GM13977 (cell line): ENCODE results near the gene PTPRCAP.

Source experiments
- DNase-seq: peaks from one replicate; pipeline ENCODE4 v3.0.0; 2012; ENCODE audit warnings: low spot score
- in situ Hi-C: fragments of 300-500 bp; cut with MboI; formaldehyde crosslinking; loops from one replicate; pipeline ENCODE4 v1.12.0; 2022; ENCODE audit warnings: low sequenced_read_pairs, low pct_unique_long_range_greater_than_20kb, mixed read lengths, inconsistent platforms; ENCODE audit not compliant: unreplicated experiment
- TF ChIP-seq, protein P1 (sequence below): IDR thresholded peaks from 2 replicates; pipeline ENCODE4 v1.5.1; 2012; ENCODE audit warnings: mild to moderate bottlenecking, control low read depth; ENCODE audit not compliant: insufficient read depth; ENCODE audit errors: extremely low read depth, missing control alignments

PTPRCAP gene

GRCh38 chr11:67440229-67441097 is 3.0 kb upstream of the PTPRCAP start:
- no peak for DNase-seq
- in situ Hi-C loops, result no loop called here

GRCh38 chr11:67439321-67440228 is 2.1 kb upstream of the PTPRCAP start:
- TF ChIP-seq, protein P1, sequence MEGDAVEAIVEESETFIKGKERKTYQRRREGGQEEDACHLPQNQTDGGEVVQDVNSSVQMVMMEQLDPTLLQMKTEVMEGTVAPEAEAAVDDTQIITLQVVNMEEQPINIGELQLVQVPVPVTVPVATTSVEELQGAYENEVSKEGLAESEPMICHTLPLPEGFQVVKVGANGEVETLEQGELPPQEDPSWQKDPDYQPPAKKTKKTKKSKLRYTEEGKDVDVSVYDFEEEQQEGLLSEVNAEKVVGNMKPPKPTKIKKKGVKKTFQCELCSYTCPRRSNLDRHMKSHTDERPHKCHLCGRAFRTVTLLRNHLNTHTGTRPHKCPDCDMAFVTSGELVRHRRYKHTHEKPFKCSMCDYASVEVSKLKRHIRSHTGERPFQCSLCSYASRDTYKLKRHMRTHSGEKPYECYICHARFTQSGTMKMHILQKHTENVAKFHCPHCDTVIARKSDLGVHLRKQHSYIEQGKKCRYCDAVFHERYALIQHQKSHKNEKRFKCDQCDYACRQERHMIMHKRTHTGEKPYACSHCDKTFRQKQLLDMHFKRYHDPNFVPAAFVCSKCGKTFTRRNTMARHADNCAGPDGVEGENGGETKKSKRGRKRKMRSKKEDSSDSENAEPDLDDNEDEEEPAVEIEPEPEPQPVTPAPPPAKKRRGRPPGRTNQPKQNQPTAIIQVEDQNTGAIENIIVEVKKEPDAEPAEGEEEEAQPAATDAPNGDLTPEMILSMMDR, result peak; percentile 49
- no peak for DNase-seq
- in situ Hi-C loops, result no loop called here

More at GRCh38 chr11:67440229-67441097, 3.0 kb upstream of the PTPRCAP start:
- TF ChIP-seq, protein P1, result no peak

- DNase-seq, result no peak
- in situ Hi-C loops, result no loop called here
- TF ChIP-seq, protein P1, result no peak
Observed at GRCh38 chr11:67438158-67438902, 848 bp upstream of the PTPRCAP start.

DNA sequence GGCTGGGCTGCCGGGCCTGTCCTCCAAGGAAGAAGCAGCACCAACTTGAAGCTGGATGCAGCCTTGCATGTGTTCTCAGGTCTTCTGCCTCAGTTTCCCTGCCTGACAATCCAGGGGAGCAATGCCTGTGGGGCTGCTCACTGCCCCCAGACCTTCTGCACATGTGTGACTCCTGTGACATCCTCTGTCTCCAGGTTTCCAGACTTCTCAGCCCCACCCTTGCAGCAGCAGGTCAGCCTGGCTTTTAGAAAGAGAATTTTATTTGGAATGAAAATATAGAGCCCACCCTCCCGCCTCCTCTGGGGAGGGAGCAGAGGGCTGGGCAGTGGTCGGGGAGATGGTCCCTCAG is 301 bp upstream of the PTPRCAP start:
- in situ Hi-C loops, result no loop called here
- no peak for DNase-seq
- TF ChIP-seq, protein P1, result no peak

- TF ChIP-seq, protein P1, result no peak
- in situ Hi-C loops, result no loop called here
- peak; percentile 93 for DNase-seq
Observed at GRCh38 chr11:67436459-67437081, 912 bp downstream of the PTPRCAP start.
